K562 (cell line): ENCODE measurements around the gene MTHFS. TPM values are rescaled to one million over a fixed set of nuclear protein-coding genes. Genes with fewer than 3 reads are reported as not detected.

Source experiments
- CBFB ChIP-seq: sonication (generic); formaldehyde crosslinking; IDR thresholded peaks from 2 replicates; pipeline ENCODE4 v1.4.0; 2020; ENCODE audit warnings: mild to moderate bottlenecking, missing genetic modification reagents
- E2F3 ChIP-seq: fragments of 250-450 bp; sonication (Bioruptor Pico); IDR thresholded peaks from 2 replicates; pipeline ENCODE4 v1.4.0; 2020; ENCODE audit warnings: mild to moderate bottlenecking
- ETV1 ChIP-seq: fragments of 450-650 bp; conservative IDR thresholded peaks from 2 replicates; pipeline ENCODE4 v1.6.1; 2016; ENCODE audit warnings: missing genetic modification characterization, control low read depth, low read depth, missing compliant biosample characterization
- EZH2 ChIP-seq: IDR thresholded peaks from 2 replicates; pipeline ENCODE4 v1.6.1; 2012; ENCODE audit warnings: low read depth, mild to moderate bottlenecking, inconsistent platforms, low read length, borderline replicate concordance
- FOXK1 ChIP-seq: sonication (generic); formaldehyde crosslinking; IDR thresholded peaks from 2 replicates; pipeline ENCODE4 v1.8.0; 2022; ENCODE audit warnings: missing genetic modification reagents, mild to moderate bottlenecking, borderline replicate concordance
- FOXO4 ChIP-seq: fragments of 450-650 bp; formaldehyde crosslinking; IDR thresholded peaks from 2 replicates; pipeline ENCODE4 v1.4.0; 2020; ENCODE audit warnings: mild to moderate bottlenecking, moderate library complexity
- HCFC1 ChIP-seq: IDR thresholded peaks from 2 replicates; pipeline ENCODE4 v1.6.1; 2012; ENCODE audit warnings: low read depth, low read length, improper control_type of control experiment
- MYBL2 ChIP-seq, 2 experiments: fragments of 450-650 bp in 1 of 2; sonication (generic) in 1 of 2; formaldehyde crosslinking in 1 of 2; IDR thresholded peaks; 2 replicates each; pipeline versions ENCODE4 v1.6.1 to v1.8.1; 2017 to 2022; ENCODE audit warnings: borderline replicate concordance in 1 of 2, inconsistent platforms in 1 of 2, low read depth in 1 of 2, mild to moderate bottlenecking in 1 of 2, missing genetic modification reagents in 1 of 2, moderate library complexity in 1 of 2
- NR3C1 ChIP-seq: sonication (generic); formaldehyde crosslinking; IDR thresholded peaks from 2 replicates; pipeline ENCODE4 v1.8.1; 2022; ENCODE audit warnings: missing genetic modification reagents
- POLR2H ChIP-seq: IDR thresholded peaks from 2 replicates; pipeline ENCODE4 v1.6.1; 2016; ENCODE audit warnings: missing genetic modification characterization, low read depth, mild to moderate bottlenecking, control low read depth, missing compliant biosample characterization, moderate library complexity
- RERE ChIP-seq: sonication (generic); formaldehyde crosslinking; IDR thresholded peaks from 2 replicates; pipeline ENCODE4 v1.8.0; 2023; ENCODE audit warnings: missing genetic modification reagents, mild to moderate bottlenecking, borderline replicate concordance
- SP2 ChIP-seq: IDR thresholded peaks from 2 replicates; pipeline ENCODE4 v1.6.1; 2011; ENCODE audit warnings: mild to moderate bottlenecking, low read depth, low read length, moderate library complexity; ENCODE audit not compliant: poor library complexity, severe bottlenecking; ENCODE audit errors: extremely low read depth
- VEZF1 ChIP-seq: fragments of 200-800 bp; sonication (Bioruptor generic); IDR thresholded peaks from 2 replicates; pipeline ENCODE4 v1.6.1; 2017; ENCODE audit warnings: missing genetic modification characterization, missing compliant biosample characterization
- WHSC1 ChIP-seq: IDR thresholded peaks from one replicate; pipeline ENCODE4 v1.6.1; 2012; ENCODE audit warnings: low read length, control low read depth, inconsistent platforms
- ZNF23 ChIP-seq: fragments of 250-450 bp; sonication (Bioruptor Pico); IDR thresholded peaks from 2 replicates; pipeline ENCODE4 v1.4.0; 2020; ENCODE audit warnings: mild to moderate bottlenecking
- ZNF263 ChIP-seq: sonication (generic); formaldehyde crosslinking; IDR thresholded peaks from 2 replicates; pipeline ENCODE4 v1.8.0; 2022; ENCODE audit warnings: mild to moderate bottlenecking, missing genetic modification reagents, borderline replicate concordance
- ZNF274 ChIP-seq: IDR thresholded peaks from 2 replicates; pipeline ENCODE4 v1.6.1; 2011; ENCODE audit warnings: low read depth, mild to moderate bottlenecking, low read length, moderate library complexity, borderline replicate concordance
- polyA plus RNA-seq, 8 experiments: library from polyadenylated mRNA; depleted of rRNA in 4 of 8; stranded (reverse) in 5 of 8; unstranded in 3 of 8; fragments of >200 nt; fragmentation: Nextera tagmentation in 2 of 8; fragmentation: Illumina TruSeq in 1 of 8; extraction: Ambion mirVana in 2 of 8; extraction: Trizol in 1 of 8; gene quantifications; 2 replicates each; pipeline versions ENCODE4 v1.2.1 to v1.2.3, GENCODE V29; 2011 to 2014; ENCODE audit warnings: inconsistent platforms in 1 of 8, missing spikeins in 1 of 8
- total RNA-seq, 7 experiments: library from RNA; depleted of rRNA in 6 of 7; stranded (reverse); fragments of >200 nt in 6 of 7; fragmentation: Illumina TruSeq in 2 of 7; extraction: Trizol in 2 of 7; gene quantifications; 2 replicates each; pipeline versions ENCODE4 v1.2.1 to v1.2.3, GENCODE V29; 2011 to 2021; ENCODE audit warnings: low replicate concordance in 1 of 7

Gene MTHFS
- total and polyA plus RNA-seq, 9 of the 15 experiments (the other 6 are each of a cell fraction or from before 2014, with no cell fraction given), result 17.8 to 79.3 (median 41.7) TPM

- no peak for TF ChIP-seq SP2
- peak; percentile 52; the same call in 1 of the 2 replicates for TF ChIP-seq ETV1 (tag)
- no peak for TF ChIP-seq CBFB (CRISPR knock-in tag)
- TF ChIP-seq MYBL2 (IDR thresholded peaks at IDR 0.05; ENCODE audit: low read depth), result no peak
- no peak for TF ChIP-seq MYBL2 (CRISPR knock-in tag; IDR thresholded peaks at IDR 0.05; ENCODE audit: borderline replicate concordance)
- TF ChIP-seq HCFC1, result peak; percentile 56
- TF ChIP-seq FOXO4 (CRISPR knock-in tag), result no peak
- no peak for TF ChIP-seq ZNF274
- TF ChIP-seq ZNF263 (CRISPR knock-in tag), result 0 out of 2 replicates have a peak, but pooled peaks have one; percentile 3
- no peak for TF ChIP-seq WHSC1
- TF ChIP-seq ZNF23 (CRISPR knock-in tag), result no peak
- TF ChIP-seq VEZF1 (CRISPR knock-in tag), result peak; percentile 17; the same call in 1 of the 2 replicates
- TF ChIP-seq FOXK1 (CRISPR knock-in tag), result peak; percentile 41; the same call in 1 of the 2 replicates
- peak; percentile 96 for TF ChIP-seq POLR2H
- TF ChIP-seq NR3C1 (CRISPR knock-in tag), result no peak
- no peak for TF ChIP-seq E2F3 (CRISPR knock-in tag)
- TF ChIP-seq RERE (CRISPR knock-in tag), result no peak
- TF ChIP-seq EZH2, result no peak
Observed at GRCh38 chr15:79923515-79924169, 26.8 kb upstream of the MTHFS start (continued).
